Hematopoietic multipotent progenitor cell treated with erythropoietin and hydrocortisone succinate and interleukin-3 and kit ligand, for 17 days (in vitro differentiated cells): Measurements from ENCODE around the gene SLC35G6.
A peak's percentile ranks its signal among the peaks of the same experiment; 100 is the strongest.
"Not testable (repeated sequence)": the region's sequence is repeated elsewhere in the genome, so short reads cannot be mapped to it uniquely, and the experiment has no call there.

Source experiments
- DNase-seq: peaks from one replicate; pipeline ENCODE4 v3.0.0-alpha.2; 2015; ENCODE audit warnings: low spot score

Gene SLC35G6

GRCh38 chr17:7478276-7479212 is 2.7 kb upstream of the SLC35G6 start:
- DNase-seq, result peak; percentile 53

- peak; percentile 47 for DNase-seq
Measured at GRCh38 chr17:7479213-7480088, 1.8 kb upstream of the SLC35G6 start, which contains the start of gene ZBTB4. Gene ZBTB4, minus strand, starts transcription at chr17:7479631. Its CDS starts 12,830 bp downstream, at chr17:7466801.

GRCh38 chr17:7480089-7480384 is 1.2 kb upstream of the SLC35G6 start:
- DNase-seq, result no peak

- peak; percentile 66 for DNase-seq
Measured at GRCh38 chr17:7481842-7482741, 846 bp downstream of the SLC35G6 start.

GRCh38 chr17:7482742-7483088 is 1.5 kb downstream of the SLC35G6 start:
- DNase-seq, result not testable (repeated sequence)

- DNase-seq, result peak; percentile 89
Measured at GRCh38 chr17:7483255-7484066, 2.2 kb downstream of the SLC35G6 start.

- peak; percentile 99 for DNase-seq
Measured at GRCh38 chr17:7484067-7484918, 3.0 kb downstream of the SLC35G6 start, which contains the start of gene POLR2A. Gene POLR2A, plus strand, starts transcription at chr17:7484366.

GRCh38 chr17:7484919-7485377 is 3.7 kb downstream of the SLC35G6 start:
- no peak for DNase-seq

- no peak for DNase-seq
Measured at GRCh38 chr17:7486181-7486580, 4.9 kb downstream of the SLC35G6 start.

- no peak for DNase-seq
Measured at GRCh38 chr17:7490144-7490543, 8.9 kb downstream of the SLC35G6 start.

- no peak for DNase-seq
Measured at GRCh38 chr17:7491583-7491982, 10.3 kb downstream of the SLC35G6 start.

- DNase-seq, result no peak
Measured at GRCh38 chr17:7493941-7494340, 12.7 kb downstream of the SLC35G6 start.

GRCh38 chr17:7495906-7496434 is 14.7 kb downstream of the SLC35G6 start:
- no peak for DNase-seq

- no peak for DNase-seq
Measured at GRCh38 chr17:7496470-7497183, 15.4 kb downstream of the SLC35G6 start.

- DNase-seq, result no peak
Measured at GRCh38 chr17:7497228-7497627, 16.0 kb downstream of the SLC35G6 start.

- DNase-seq, result no peak
Measured at GRCh38 chr17:7497636-7498035, 16.4 kb downstream of the SLC35G6 start.

- DNase-seq, result no peak
Measured at GRCh38 chr17:7499161-7499560, 17.9 kb downstream of the SLC35G6 start.

- no peak for DNase-seq
Measured at GRCh38 chr17:7501729-7502128, 20.5 kb downstream of the SLC35G6 start.
